GM19023 (cell line): ENCODE results near the gene SMC2.

Experiments
- ATAC-seq: cut with Tn5 transposase; IDR thresholded peaks from one replicate; pipeline ENCODE4 v1.9.1; 2021; ENCODE audit warnings: mild to moderate bottlenecking, moderate library complexity; ENCODE audit not compliant: unreplicated experiment

Gene SMC2

GRCh38 chr9:104093647-104094533 is at the start of gene SMC2:
TSS of gene SMC2 (plus strand) at chr9:104094309. CDS start at chr9:104095385, 1,076 bp downstream.
- ATAC-seq, result peak; percentile 93

GRCh38 chr9:104068546-104068945 is 25.6 kb upstream of the SMC2 start:
- ATAC-seq, result no peak

- no peak for ATAC-seq
These were observed 24.8 kb upstream of the SMC2 start for GRCh38 chr9:104069288-104069687.

GRCh38 chr9:104071589-104071988 is 22.5 kb upstream of the SMC2 start:
- ATAC-seq, result no peak

- ATAC-seq, result no peak
These were observed 20.9 kb upstream of the SMC2 start for GRCh38 chr9:104073098-104073769.

- no peak for ATAC-seq
These were observed 20.4 kb upstream of the SMC2 start for GRCh38 chr9:104073770-104074133.

- no peak for ATAC-seq
These were observed 19.2 kb upstream of the SMC2 start for GRCh38 chr9:104074876-104075275.

- ATAC-seq, result no peak
These were observed 18.0 kb upstream of the SMC2 start for GRCh38 chr9:104075801-104076753.

GRCh38 chr9:104078596-104078995 is 15.5 kb upstream of the SMC2 start:
- no peak for ATAC-seq

- ATAC-seq, result no peak
These were observed 13.1 kb upstream of the SMC2 start for GRCh38 chr9:104080983-104081382.

GRCh38 chr9:104082168-104082567 is 11.9 kb upstream of the SMC2 start:
- ATAC-seq, result no peak

GRCh38 chr9:104085525-104085924 is 8.6 kb upstream of the SMC2 start:
- ATAC-seq, result no peak

GRCh38 chr9:104087894-104088293 is 6.2 kb upstream of the SMC2 start:
- ATAC-seq, result no peak

- no peak for ATAC-seq
These were observed 5.7 kb upstream of the SMC2 start for GRCh38 chr9:104088416-104088815.

GRCh38 chr9:104090578-104090977 is 3.5 kb upstream of the SMC2 start:
- no peak for ATAC-seq

GRCh38 chr9:104091116-104091515 is 3.0 kb upstream of the SMC2 start:
- no peak for ATAC-seq

GRCh38 chr9:104091708-104092107 is 2.4 kb upstream of the SMC2 start:
- no peak for ATAC-seq

GRCh38 chr9:104092192-104092591 is 1.9 kb upstream of the SMC2 start:
- no peak for ATAC-seq

GRCh38 chr9:104092875-104093600 is 1.1 kb upstream of the SMC2 start:
- no peak for ATAC-seq

- ATAC-seq, result peak; percentile 0
These were observed 466 bp downstream of the SMC2 start for GRCh38 chr9:104094534-104095015.
